ENCODE data around the gene TRAPPC4.
"Not testable (repeated sequence)": the region's sequence is repeated elsewhere in the genome, so short reads cannot be mapped to it uniquely, and the experiment has no call there.

GRCh38 chr11:119033421-119033820, 14.9 kb downstream of the TRAPPC4 start:
- TF ChIP-seq CTCF (IDR thresholded peaks at IDR 0.05; ENCODE audit: borderline replicate concordance, extremely low read depth, low read length, poor library complexity, severe bottlenecking); EZH2 (IDR thresholded peaks at IDR 0.05; ENCODE audit: borderline replicate concordance, low read depth, low read length, severe bottlenecking): not testable (repeated sequence)

Measured in DND-41 (cell line).